Mesothelial cell of epicardium (in vitro differentiated cells): ENCODE results near the gene VPS18. TPM values are rescaled to one million over a fixed set of nuclear protein-coding genes. Genes with fewer than 3 reads are reported as not detected.
A peak's percentile ranks its signal among the peaks of the same experiment; 100 is the strongest.

Experiments
- DNase-seq, 2 experiments: peaks; one replicate each; pipeline ENCODE4 v3.0.0; 2021; ENCODE audit warnings: low spot score in 2 of 2; ENCODE audit not compliant: unreplicated experiment in 2 of 2
- H3K27ac Mint-ChIP-seq: 2 replicates; pipeline ENCODE4 v1.8.0; 2021; ENCODE audit warnings: mixed read lengths
- H3K27me3 Mint-ChIP-seq: 2 replicates; pipeline ENCODE4 v1.8.0; 2021; ENCODE audit warnings: low read depth, mixed read lengths
- H3K36me3 Mint-ChIP-seq: 2 replicates; pipeline ENCODE4 v1.8.0; 2021; ENCODE audit warnings: mixed read lengths
- H3K4me1 Mint-ChIP-seq: 2 replicates; pipeline ENCODE4 v1.8.0; 2021; ENCODE audit warnings: mixed read lengths
- H3K4me3 Mint-ChIP-seq: 2 replicates; pipeline ENCODE4 v1.8.0; 2021; ENCODE audit warnings: mild to moderate bottlenecking, moderate library complexity, mixed read lengths
- H3K9me3 Mint-ChIP-seq: 2 replicates; pipeline ENCODE4 v1.8.0; 2021; ENCODE audit warnings: mixed read lengths
- CTCF ChIP-seq: fragments of 200-600 bp; sonication (generic); IDR thresholded peaks from one replicate; pipeline ENCODE4 v1.5.0; 2021; ENCODE audit warnings: antibody characterized with exemption; ENCODE audit not compliant: unreplicated experiment
- total RNA-seq: library from RNA; stranded (reverse); gene quantifications from 3 replicates; pipeline ENCODE4 v1.2.1, GENCODE V29; 2021

Gene VPS18
- total RNA-seq, 1 donor from 2014 or later: 30.1 TPM

- DNase-seq: no peak
- Mint-ChIP-seq H3K36me3 (no peaks in the 10 kb centered on the region), H3K4me1 (peaks cover 10% of the 10 kb centered on the region), H3K9me3 (no peaks in the 10 kb centered on the region), H3K27ac (no peak overlapping the region), H3K27me3 (no peaks in the 10 kb centered on the region), H3K4me3 (no peak overlapping the region)
- no peak for TF ChIP-seq CTCF
Measured at GRCh38 chr15:40863660-40864270, 30.5 kb upstream of the VPS18 start.

GRCh38 chr15:40867199-40867598 is 27.1 kb upstream of the VPS18 start:
- peaks cover 3% of the 10 kb centered on the region for H3K27me3 Mint-ChIP-seq
- no peak for DNase-seq
- H3K27ac Mint-ChIP-seq: no peak overlapping the region
- no peak overlapping the region for H3K4me3 Mint-ChIP-seq
- no peak for TF ChIP-seq CTCF
- H3K4me1 Mint-ChIP-seq: peaks cover 12% of the 10 kb centered on the region
- no peaks in the 10 kb centered on the region for H3K9me3 Mint-ChIP-seq
- no peaks in the 10 kb centered on the region for H3K36me3 Mint-ChIP-seq

- no peaks in the 10 kb centered on the region for H3K9me3 Mint-ChIP-seq
- H3K4me3 Mint-ChIP-seq: no peak overlapping the region
- H3K4me1 Mint-ChIP-seq: peaks cover 23% of the 10 kb centered on the region
- H3K36me3 Mint-ChIP-seq: no peaks in the 10 kb centered on the region
- TF ChIP-seq CTCF: no peak
- no peak overlapping the region for H3K27ac Mint-ChIP-seq
- DNase-seq: no peak
- peaks cover 15% of the 10 kb centered on the region for H3K27me3 Mint-ChIP-seq
Measured at GRCh38 chr15:40869686-40870085, 24.6 kb upstream of the VPS18 start.

GRCh38 chr15:40870716-40871115 is 23.5 kb upstream of the VPS18 start:
- Mint-ChIP-seq H3K4me3 (no peak overlapping the region), H3K27ac (no peak overlapping the region), H3K4me1 (peaks cover 23% of the 10 kb centered on the region), H3K36me3 (no peaks in the 10 kb centered on the region), H3K9me3 (no peaks in the 10 kb centered on the region), H3K27me3 (peaks cover 15% of the 10 kb centered on the region)
- no peak for DNase-seq
- TF ChIP-seq CTCF: no peak

- H3K9me3 Mint-ChIP-seq: no peaks in the 10 kb centered on the region
- H3K27ac Mint-ChIP-seq: peak overlapping the region; percentile 67
- DNase-seq: no peak
- H3K4me1 Mint-ChIP-seq: peaks cover 18% of the 10 kb centered on the region
- TF ChIP-seq CTCF: no peak
- H3K4me3 Mint-ChIP-seq: peak overlapping the region; percentile 52
- no peaks in the 10 kb centered on the region for H3K36me3 Mint-ChIP-seq
- H3K27me3 Mint-ChIP-seq: peaks cover 16% of the 10 kb centered on the region
Measured at GRCh38 chr15:40871749-40872617, 22.3 kb upstream of the VPS18 start.
